22Rv1 (cell line): ENCODE data around the gene DNAH9.
A peak's percentile ranks its signal among the peaks of the same experiment; 100 is the strongest.

Experiments
- H3K27ac ChIP-seq: fragments of 450-650 bp; 2 replicates; pipeline ENCODE4 v1.5.1; 2017
- ZFX ChIP-seq: fragments of 450-650 bp; IDR thresholded peaks from 2 replicates; pipeline ENCODE4 v1.6.1; 2017; ENCODE audit warnings: antibody characterized with exemption, borderline replicate concordance
- TF ChIP-seq, protein P1 (sequence below): fragments of 450-650 bp; IDR thresholded peaks from 2 replicates; pipeline ENCODE4 v1.5.1; 2017; ENCODE audit warnings: mild to moderate bottlenecking

DNAH9 gene

GRCh38 chr17:11628374-11628773 is 30.1 kb downstream of the DNAH9 start:
- TF ChIP-seq ZFX, result no peak
- TF ChIP-seq, protein P1, sequence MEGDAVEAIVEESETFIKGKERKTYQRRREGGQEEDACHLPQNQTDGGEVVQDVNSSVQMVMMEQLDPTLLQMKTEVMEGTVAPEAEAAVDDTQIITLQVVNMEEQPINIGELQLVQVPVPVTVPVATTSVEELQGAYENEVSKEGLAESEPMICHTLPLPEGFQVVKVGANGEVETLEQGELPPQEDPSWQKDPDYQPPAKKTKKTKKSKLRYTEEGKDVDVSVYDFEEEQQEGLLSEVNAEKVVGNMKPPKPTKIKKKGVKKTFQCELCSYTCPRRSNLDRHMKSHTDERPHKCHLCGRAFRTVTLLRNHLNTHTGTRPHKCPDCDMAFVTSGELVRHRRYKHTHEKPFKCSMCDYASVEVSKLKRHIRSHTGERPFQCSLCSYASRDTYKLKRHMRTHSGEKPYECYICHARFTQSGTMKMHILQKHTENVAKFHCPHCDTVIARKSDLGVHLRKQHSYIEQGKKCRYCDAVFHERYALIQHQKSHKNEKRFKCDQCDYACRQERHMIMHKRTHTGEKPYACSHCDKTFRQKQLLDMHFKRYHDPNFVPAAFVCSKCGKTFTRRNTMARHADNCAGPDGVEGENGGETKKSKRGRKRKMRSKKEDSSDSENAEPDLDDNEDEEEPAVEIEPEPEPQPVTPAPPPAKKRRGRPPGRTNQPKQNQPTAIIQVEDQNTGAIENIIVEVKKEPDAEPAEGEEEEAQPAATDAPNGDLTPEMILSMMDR, result peak; percentile 24
- H3K27ac ChIP-seq, result no peak overlapping the region

GRCh38 chr17:11628831-11629230 is 30.6 kb downstream of the DNAH9 start:
- no peak for TF ChIP-seq ZFX
- TF ChIP-seq, protein P1, result no peak
- H3K27ac ChIP-seq, result no peak overlapping the region

DNA sequence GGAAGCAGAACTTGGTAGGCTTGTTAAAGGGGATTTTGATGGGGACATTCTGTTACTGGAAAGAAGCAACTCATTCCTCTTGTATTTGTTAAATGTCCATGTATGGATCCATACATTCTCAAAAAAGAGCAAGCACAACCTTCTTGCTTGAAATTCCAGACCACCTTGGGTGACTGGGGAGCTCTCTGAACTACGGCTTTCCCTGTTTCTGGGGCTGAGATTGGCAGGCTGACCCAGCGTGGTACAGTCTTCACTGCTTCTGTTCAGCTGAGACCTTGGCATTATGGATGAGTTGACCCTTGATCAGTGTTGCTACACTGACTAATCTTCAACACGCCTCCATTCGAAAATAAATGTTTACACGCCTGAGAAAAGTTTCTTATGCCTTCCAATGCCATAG is 38.5 kb downstream of the DNAH9 start:
- TF ChIP-seq, protein P1, result no peak
- no peak for TF ChIP-seq ZFX
- H3K27ac ChIP-seq, result no peak overlapping the region

- TF ChIP-seq ZFX, result no peak
- TF ChIP-seq, protein P1, result no peak
- H3K27ac ChIP-seq, result no peak overlapping the region
Observed at GRCh38 chr17:11637796-11638195, 39.5 kb downstream of the DNAH9 start.

- TF ChIP-seq, protein P1, result no peak
- TF ChIP-seq ZFX, result no peak
- H3K27ac ChIP-seq, result no peak overlapping the region
Observed at GRCh38 chr17:11638700-11639265, 40.5 kb downstream of the DNAH9 start.

DNA sequence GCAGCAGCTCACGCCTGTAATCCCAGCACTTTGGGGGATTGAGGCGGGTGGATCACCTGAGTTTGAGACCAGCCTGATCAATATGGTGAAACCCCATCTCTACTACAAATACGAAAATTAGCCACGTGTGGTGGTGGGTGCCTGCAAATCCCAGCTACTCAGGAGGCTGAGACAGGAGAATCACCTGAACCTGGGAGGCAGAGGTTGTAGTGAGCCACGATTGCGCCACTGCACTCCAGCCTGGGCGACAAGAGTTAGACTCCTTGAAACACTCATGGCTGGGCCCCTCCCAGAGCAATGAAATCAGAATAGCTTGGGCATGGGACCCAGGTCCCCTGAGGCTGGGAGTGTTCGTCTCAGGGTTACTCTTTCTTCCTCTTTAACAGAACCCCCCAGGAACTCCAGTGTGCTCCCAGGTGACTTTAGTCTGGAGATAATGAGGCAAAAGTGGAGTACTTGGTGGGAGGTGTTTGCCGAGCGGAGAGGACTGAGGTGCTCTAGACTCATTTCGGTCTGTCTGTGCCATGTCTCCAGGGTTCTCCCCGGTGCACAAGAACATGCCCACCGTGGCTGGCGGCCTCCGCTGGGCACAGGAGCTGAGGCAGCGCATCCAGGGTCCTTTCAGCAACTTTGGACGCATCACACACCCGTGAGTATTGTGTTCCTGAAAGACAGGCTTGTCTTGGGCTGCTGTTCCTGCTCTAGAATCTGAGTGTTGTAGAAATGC is 41.6 kb downstream of the DNAH9 start:
- TF ChIP-seq, protein P1, result no peak
- TF ChIP-seq ZFX, result no peak
- no peak overlapping the region for H3K27ac ChIP-seq

- no peak for TF ChIP-seq ZFX
- TF ChIP-seq, protein P1, result no peak
- no peak overlapping the region for H3K27ac ChIP-seq
Observed at GRCh38 chr17:11640463-11640814, 42.2 kb downstream of the DNAH9 start.
